H9 (cell line): ENCODE results near the gene MB21D2. TPM values are rescaled to one million over a fixed set of nuclear protein-coding genes. Genes with fewer than 3 reads are reported as not detected.

Source experiments
- DNase-seq: peaks from one replicate; pipeline ENCODE4 v3.0.0-alpha.2; 2017
- H2AFZ ChIP-seq: one replicate; pipeline ENCODE4 v1.6.1; 2013; ENCODE audit warnings: mild to moderate bottlenecking, low read length, control low read depth, moderate library complexity
- H2AK5ac ChIP-seq: 2 replicates; pipeline ENCODE4 v1.6.1; 2013; ENCODE audit warnings: low read length, control low read depth, mixed read lengths; ENCODE audit not compliant: insufficient read length
- H2BK120ac ChIP-seq: one replicate; pipeline ENCODE4 v1.6.1; 2013; ENCODE audit warnings: low read depth, mild to moderate bottlenecking, low read length, control low read depth, inconsistent platforms; ENCODE audit not compliant: poor library complexity, severe bottlenecking
- H2BK12ac ChIP-seq: 2 replicates; pipeline ENCODE4 v1.6.1; 2013; ENCODE audit warnings: low read length, control low read depth, mixed read lengths, low read depth; ENCODE audit not compliant: insufficient read length
- H2BK15ac ChIP-seq: 2 replicates; pipeline ENCODE4 v1.6.1; 2013; ENCODE audit warnings: low read depth, low read length, control low read depth
- H2BK20ac ChIP-seq: one replicate; pipeline ENCODE4 v1.6.1; 2013; ENCODE audit warnings: low read depth, mild to moderate bottlenecking, low read length, control low read depth, inconsistent platforms; ENCODE audit not compliant: poor library complexity, severe bottlenecking
- H2BK5ac ChIP-seq: 2 replicates; pipeline ENCODE4 v1.6.1; 2013; ENCODE audit warnings: low read length, control low read depth, mixed read lengths; ENCODE audit not compliant: insufficient read length
- H3K14ac ChIP-seq: 2 replicates; pipeline ENCODE4 v1.6.1; 2013; ENCODE audit warnings: low read length, control low read depth; ENCODE audit not compliant: insufficient read depth
- H3K18ac ChIP-seq: 2 replicates; pipeline ENCODE4 v1.6.1; 2013; ENCODE audit warnings: low read depth, mild to moderate bottlenecking, mixed read lengths, low read length, control low read depth; ENCODE audit not compliant: insufficient read length
- H3K23ac ChIP-seq: 2 replicates; pipeline ENCODE4 v1.6.1; 2013; ENCODE audit warnings: low read length, control low read depth, mixed read lengths, low read depth; ENCODE audit not compliant: insufficient read length
- H3K23me2 ChIP-seq: 2 replicates; pipeline ENCODE4 v1.6.1; 2013; ENCODE audit warnings: low read depth, mild to moderate bottlenecking, mixed read lengths, low read length, control low read depth; ENCODE audit not compliant: insufficient read length, poor library complexity, severe bottlenecking
- H3K27ac ChIP-seq: 2 replicates; pipeline ENCODE4 v1.5.1; 2013; ENCODE audit warnings: low read length, control low read depth, mixed read lengths, low read depth; ENCODE audit not compliant: insufficient read length
- H3K27me3 ChIP-seq: 2 replicates; pipeline ENCODE4 v1.6.1; 2013; ENCODE audit warnings: low read length, control low read depth, inconsistent platforms; ENCODE audit not compliant: insufficient read depth
- H3K4ac ChIP-seq: 2 replicates; pipeline ENCODE4 v1.6.1; 2013; ENCODE audit warnings: low read depth, mild to moderate bottlenecking, control low read depth, inconsistent platforms, low read length, moderate library complexity
- H3K4me1 ChIP-seq: 2 replicates; pipeline ENCODE4 v1.6.1; 2013; ENCODE audit warnings: low read length, control low read depth, inconsistent platforms; ENCODE audit not compliant: insufficient read depth
- H3K4me2 ChIP-seq: 2 replicates; pipeline ENCODE4 v1.6.1; 2013; ENCODE audit warnings: low read length, control low read depth, mixed read lengths; ENCODE audit not compliant: insufficient read length, insufficient read depth
- H3K56ac ChIP-seq: 2 replicates; pipeline ENCODE4 v1.6.1; 2013; ENCODE audit warnings: low read depth, mild to moderate bottlenecking, mixed read lengths, low read length, control low read depth; ENCODE audit not compliant: insufficient read length
- H3K79me1 ChIP-seq: 2 replicates; pipeline ENCODE4 v1.6.1; 2013; ENCODE audit warnings: low read depth, mild to moderate bottlenecking, moderate library complexity, low read length, control low read depth, inconsistent platforms; ENCODE audit not compliant: insufficient read depth, poor library complexity, severe bottlenecking
- H3K79me2 ChIP-seq: 2 replicates; pipeline ENCODE4 v1.6.1; 2013; ENCODE audit warnings: low read length, control low read depth, inconsistent platforms; ENCODE audit not compliant: insufficient read depth
- H3K9ac ChIP-seq: 2 replicates; pipeline ENCODE4 v1.6.1; 2013; ENCODE audit warnings: low read length, control low read depth, mixed read lengths; ENCODE audit not compliant: insufficient read length; ENCODE audit errors: extremely low read depth
- H3K9me3 ChIP-seq: one replicate; pipeline ENCODE4 v1.6.1; 2013; ENCODE audit warnings: low read depth, low read length, inconsistent platforms; ENCODE audit not compliant: control insufficient read depth
- H3T11ph ChIP-seq: one replicate; pipeline ENCODE4 v1.6.1; 2013; ENCODE audit warnings: mild to moderate bottlenecking, low read length, control low read depth, inconsistent platforms
- H4K20me1 ChIP-seq: one replicate; pipeline ENCODE4 v1.6.1; 2013; ENCODE audit not compliant: control insufficient read depth, insufficient read length, insufficient read depth
- H4K5ac ChIP-seq: 2 replicates; pipeline ENCODE4 v1.6.1; 2013; ENCODE audit warnings: low read depth, mild to moderate bottlenecking, mixed read lengths, low read length, control low read depth; ENCODE audit not compliant: insufficient read length
- H4K8ac ChIP-seq: replicated peaks from 2 replicates; pipeline ENCODE4 v1.6.1; 2013; ENCODE audit warnings: low read length, control low read depth, mixed read lengths, low read depth; ENCODE audit not compliant: insufficient read length
- H4K91ac ChIP-seq: 2 replicates; pipeline ENCODE4 v1.6.1; 2013; ENCODE audit warnings: low read depth, mild to moderate bottlenecking, moderate library complexity, mixed read lengths, low read length, control low read depth; ENCODE audit not compliant: insufficient read length
- H3K27ac Mint-ChIP-seq, 3 experiments: 2 replicates in 2 of 3; 3 replicates in 1 of 3; pipeline ENCODE4 v1.8.0; 2020 to 2021; ENCODE audit warnings: mixed read lengths in 3 of 3, mild to moderate bottlenecking in 1 of 3, moderate library complexity in 1 of 3
- H3K27me3 Mint-ChIP-seq: 2 replicates; pipeline ENCODE4 v1.8.0; 2021; ENCODE audit warnings: low read depth, mild to moderate bottlenecking, moderate library complexity, mixed read lengths
- H3K36me3 Mint-ChIP-seq, 3 experiments: 2 replicates in 2 of 3; 3 replicates in 1 of 3; pipeline ENCODE4 v1.8.0; 2020 to 2021; ENCODE audit warnings: low read depth in 3 of 3, mixed read lengths in 3 of 3; ENCODE audit not compliant: insufficient read depth in 1 of 3
- H3K4me1 Mint-ChIP-seq, 2 experiments: 2 replicates each; pipeline ENCODE4 v1.8.0; 2020; ENCODE audit warnings: mixed read lengths in 2 of 2
- H3K4me3 Mint-ChIP-seq, 2 experiments: 2 replicates in 1 of 2; 3 replicates in 1 of 2; pipeline ENCODE4 v1.8.0; 2020 to 2021; ENCODE audit warnings: mild to moderate bottlenecking in 2 of 2, mixed read lengths in 2 of 2, moderate library complexity in 1 of 2
- H3K9me3 Mint-ChIP-seq, 2 experiments: 2 replicates in 1 of 2; 3 replicates in 1 of 2; pipeline ENCODE4 v1.8.0; 2020; ENCODE audit warnings: mild to moderate bottlenecking in 2 of 2, mixed read lengths in 2 of 2, moderate library complexity in 1 of 2
- WGBS: extraction: QIAGEN DNeasy Blood & Tissue Kit; methylation state at CpG from one replicate; pipeline ENCODE4 v1.1.7; 2013; ENCODE audit warnings: missing lambda C conversion rate, low lambda C conversion rate, mixed read lengths; ENCODE audit not compliant: insufficient read length; ENCODE audit errors: extremely low coverage; 5-methylcytosine and 5-hydroxymethylcytosine counted together
- total RNA-seq: library from RNA; stranded (reverse); gene quantifications from 2 replicates; pipeline ENCODE4 v1.2.1, GENCODE V29; 2021
- TF ChIP-seq, protein P1 (sequence below): fragments of 200-600 bp; sonication (generic); conservative IDR thresholded peaks from 3 replicates; pipeline ENCODE4 v1.8.0; 2021; ENCODE audit warnings: antibody characterized with exemption, mild to moderate bottlenecking

MB21D2 gene
- total RNA-seq, 1 experiment from 2014 or later = 19.1 TPM

DNA sequence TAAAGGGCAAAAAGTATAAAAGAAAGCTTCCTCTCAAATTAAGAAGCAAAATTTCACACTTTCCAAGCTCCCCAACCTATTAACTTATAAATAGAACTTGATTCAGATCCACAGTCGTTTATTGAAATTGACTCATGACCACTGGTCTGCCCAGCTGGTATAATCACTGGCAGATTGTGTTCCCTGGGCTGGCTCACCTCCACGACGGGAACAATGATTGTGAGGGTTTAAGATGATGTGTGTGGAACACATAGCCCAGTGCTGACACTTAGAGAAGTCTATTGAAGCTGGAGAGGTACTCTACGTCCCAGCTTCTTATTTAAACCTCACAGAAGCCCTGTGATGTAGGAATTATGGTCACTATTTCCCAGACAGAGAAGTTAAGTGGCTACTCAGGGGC lies 90.4 kb downstream of the MB21D2 start:
- Histone ChIP-seq H3K79me2 (peaks cover 7% of the 10 kb centered on the region; the same call in 1 of the 2 replicates), H2BK12ac (no peak overlapping the region), H3K27ac (no peak overlapping the region), H4K5ac (no peak overlapping the region), H3K9me3 (no peaks in the 10 kb centered on the region), H2BK120ac (no peak overlapping the region), H3K9ac (no peak overlapping the region), H2BK5ac (no peak overlapping the region), H2BK15ac (no peak overlapping the region), H3K23me2 (no peaks in the 10 kb centered on the region), H3K4me2 (no peak overlapping the region), H2BK20ac (no peak overlapping the region), H3K56ac (no peak overlapping the region), H3T11ph (no peak overlapping the region), H3K4me1 (no peaks in the 10 kb centered on the region), H3K14ac (no peak overlapping the region), H4K8ac (no peak overlapping the region), H3K18ac (no peak overlapping the region), H2AK5ac (no peak overlapping the region), H3K27me3 (no peaks in the 10 kb centered on the region), H4K20me1 (no peaks in the 10 kb centered on the region), H3K4ac (no peak overlapping the region), H3K23ac (no peak overlapping the region), H4K91ac (no peak overlapping the region), H2AFZ (no peak overlapping the region), H3K79me1 (no peaks in the 10 kb centered on the region)
- H3K4me1 Mint-ChIP-seq = peaks cover 3 to 19% of the 10 kb centered on the region in 2 experiments; a peak in 3 of 4 replicates
- peaks cover 0 to 5% (median 0%) of the 10 kb centered on the region in 3 experiments; a peak in 2 of 7 replicates for H3K36me3 Mint-ChIP-seq
- WGBS = no CpG with 5 or more reads among the region's 4 CpGs
- TF ChIP-seq, protein P1, sequence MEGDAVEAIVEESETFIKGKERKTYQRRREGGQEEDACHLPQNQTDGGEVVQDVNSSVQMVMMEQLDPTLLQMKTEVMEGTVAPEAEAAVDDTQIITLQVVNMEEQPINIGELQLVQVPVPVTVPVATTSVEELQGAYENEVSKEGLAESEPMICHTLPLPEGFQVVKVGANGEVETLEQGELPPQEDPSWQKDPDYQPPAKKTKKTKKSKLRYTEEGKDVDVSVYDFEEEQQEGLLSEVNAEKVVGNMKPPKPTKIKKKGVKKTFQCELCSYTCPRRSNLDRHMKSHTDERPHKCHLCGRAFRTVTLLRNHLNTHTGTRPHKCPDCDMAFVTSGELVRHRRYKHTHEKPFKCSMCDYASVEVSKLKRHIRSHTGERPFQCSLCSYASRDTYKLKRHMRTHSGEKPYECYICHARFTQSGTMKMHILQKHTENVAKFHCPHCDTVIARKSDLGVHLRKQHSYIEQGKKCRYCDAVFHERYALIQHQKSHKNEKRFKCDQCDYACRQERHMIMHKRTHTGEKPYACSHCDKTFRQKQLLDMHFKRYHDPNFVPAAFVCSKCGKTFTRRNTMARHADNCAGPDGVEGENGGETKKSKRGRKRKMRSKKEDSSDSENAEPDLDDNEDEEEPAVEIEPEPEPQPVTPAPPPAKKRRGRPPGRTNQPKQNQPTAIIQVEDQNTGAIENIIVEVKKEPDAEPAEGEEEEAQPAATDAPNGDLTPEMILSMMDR = no peak
- no peaks in the 10 kb centered on the region for H3K27me3 Mint-ChIP-seq
- no peak overlapping the region for H3K4me3 Mint-ChIP-seq
- DNase-seq = no peak
- no peaks in the 10 kb centered on the region for H3K9me3 Mint-ChIP-seq
- H3K27ac Mint-ChIP-seq = no peak overlapping the region; a peak in 1 of 7 replicates
